ENCODE data around the gene PRKAG2. TPM values are rescaled to one million over a fixed set of nuclear protein-coding genes. Genes with fewer than 3 reads are reported as not detected.

Gene PRKAG2
- polyA plus RNA-seq, 3 donors, result 29.2 to 59.8 (median 30.9) TPM

DNA sequence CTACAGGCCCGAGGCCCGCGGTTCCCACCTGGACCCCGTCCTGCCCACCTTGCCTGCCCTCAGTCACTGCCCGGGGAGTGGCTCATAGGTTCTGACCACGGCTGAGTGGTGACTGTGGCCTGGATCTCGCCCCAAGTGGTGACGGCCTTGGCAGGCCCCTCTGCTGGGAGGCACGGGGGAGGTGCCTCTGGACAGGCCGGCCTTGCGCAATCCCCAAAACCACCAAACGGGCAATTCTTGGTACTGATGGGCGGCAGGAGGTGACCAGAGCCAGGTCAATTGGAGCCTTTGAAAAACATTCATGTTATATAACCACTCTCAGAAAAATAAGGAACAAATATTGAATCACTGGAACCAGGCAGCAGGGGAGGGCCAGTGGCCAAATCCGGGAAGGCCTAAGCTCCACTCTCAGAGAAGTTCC is 83.4 kb downstream of the PRKAG2 start:
- peaks cover 36% of the 10 kb centered on the region for H4K20me1 ChIP-seq (ENCODE audit: insufficient read depth, low read length)
- 70% methylated on average over 8 of the region's 14 CpGs for WGBS (ENCODE audit: insufficient coverage)
- DNase-seq, result peak; percentile 78 to 98 (median 88)
- Mint-ChIP-seq H3K4me3 (no peak overlapping the region), H3K27ac (peak overlapping the region; percentile 90 to 99 (median 94)), H3K4me1 (peaks cover 74% of the 10 kb centered on the region), H3K27me3 (ENCODE audit: low read depth in 3 of 3) (peaks cover 0 to 3% (median 0%) of the 10 kb centered on the region in 3 donors), H3K9me3 (no peaks in the 10 kb centered on the region), H3K36me3 (peaks cover 41 to 43% of the 10 kb centered on the region in 2 donors)
- H3K9me3 ChIP-seq (replicated peaks in 1 of 2; ENCODE audit: control insufficient read depth in 1 of 2, insufficient read depth in 1 of 2, low read length in 2 of 2), result no peaks in the 10 kb centered on the region
- peak overlapping the region; percentile 78 to 99 for H3K27ac ChIP-seq (ENCODE audit: low read depth in 1 of 2, low read length in 2 of 2)
- no peak for TF ChIP-seq CTCF (IDR thresholded peaks at IDR 0.05)
- no peak overlapping the region for H2AFZ ChIP-seq (ENCODE audit: insufficient read depth, low read depth, low read length, poor library complexity, severe bottlenecking)
- intact Hi-C loops (cut with micrococcal nuclease), result no loop called here
- no peak overlapping the region for H3K4me2 ChIP-seq (replicated peaks; ENCODE audit: extremely low read depth, low read length, poor library complexity, severe bottlenecking)
- H3K9ac ChIP-seq (ENCODE audit: insufficient read depth, low read length, poor library complexity, severe bottlenecking), result peak overlapping the region; percentile 63
- peaks cover 53% of the 10 kb centered on the region for H3K79me2 ChIP-seq (ENCODE audit: insufficient read depth, low read length)
- no peaks in the 10 kb centered on the region for H3K27me3 ChIP-seq (ENCODE audit: control insufficient read depth in 2 of 2, insufficient read depth in 2 of 2, low read length in 2 of 2)
- no peak overlapping the region for H3K4me3 ChIP-seq (replicated peaks in 1 of 3; ENCODE audit: low read depth in 2 of 3, low read length in 3 of 3)
- peaks cover 4 to 22% of the 10 kb centered on the region in 2 donors for H3K36me3 ChIP-seq (replicated peaks in 1 of 2; ENCODE audit: control insufficient read depth in 1 of 2, insufficient read depth in 2 of 2, low read length in 2 of 2)
- H3K4me1 ChIP-seq (ENCODE audit: control insufficient read depth in 1 of 2, insufficient read depth in 2 of 2, low read length in 2 of 2), result peaks cover 53 to 66% of the 10 kb centered on the region in 2 donors

- Histone ChIP-seq H3K9ac (ENCODE audit: insufficient read depth, low read length, poor library complexity, severe bottlenecking) (no peak overlapping the region), H3K4me3 (replicated peaks in 1 of 3; ENCODE audit: low read depth in 2 of 3, low read length in 3 of 3) (no peak overlapping the region), H2AFZ (ENCODE audit: insufficient read depth, low read depth, low read length, poor library complexity, severe bottlenecking) (no peak overlapping the region), H3K27ac (ENCODE audit: low read depth in 1 of 2, low read length in 2 of 2) (peak overlapping the region in 1 of 2 donors; percentile 99), H4K20me1 (ENCODE audit: insufficient read depth, low read length) (peaks cover 36% of the 10 kb centered on the region), H3K36me3 (replicated peaks in 1 of 2; ENCODE audit: control insufficient read depth in 1 of 2, insufficient read depth in 2 of 2, low read length in 2 of 2) (peaks cover 4 to 22% of the 10 kb centered on the region in 2 donors), H3K4me2 (replicated peaks; ENCODE audit: extremely low read depth, low read length, poor library complexity, severe bottlenecking) (no peak overlapping the region), H3K79me2 (ENCODE audit: insufficient read depth, low read length) (peaks cover 49% of the 10 kb centered on the region), H3K9me3 (replicated peaks in 1 of 2; ENCODE audit: control insufficient read depth in 1 of 2, insufficient read depth in 1 of 2, low read length in 2 of 2) (no peaks in the 10 kb centered on the region), H3K4me1 (ENCODE audit: control insufficient read depth in 1 of 2, insufficient read depth in 2 of 2, low read length in 2 of 2) (peaks cover 44 to 57% of the 10 kb centered on the region in 2 donors), H3K27me3 (ENCODE audit: control insufficient read depth in 2 of 2, insufficient read depth in 2 of 2, low read length in 2 of 2) (no peaks in the 10 kb centered on the region)
- TF ChIP-seq CTCF (IDR thresholded peaks at IDR 0.05), result no peak
- peaks cover 38 to 43% of the 10 kb centered on the region in 2 donors for H3K36me3 Mint-ChIP-seq
- H3K9me3 Mint-ChIP-seq, result no peaks in the 10 kb centered on the region
- peaks cover 65% of the 10 kb centered on the region for H3K4me1 Mint-ChIP-seq
- 96% methylated on average over 13 of the region's 16 CpGs for WGBS (ENCODE audit: insufficient coverage)
- H3K4me3 Mint-ChIP-seq, result no peak overlapping the region
- DNase-seq, result no peak
- H3K27me3 Mint-ChIP-seq (ENCODE audit: low read depth in 3 of 3), result peaks cover 0 to 3% (median 0%) of the 10 kb centered on the region in 3 donors
- intact Hi-C loops (cut with micrococcal nuclease), result no loop called here
- peak overlapping the region in 4 of 7 donors; percentile 30 to 99 (median 95) for H3K27ac Mint-ChIP-seq
Observed at GRCh38 chr7:151792636-151793035, 84.3 kb downstream of the PRKAG2 start.
